GM21528 (cell line): Measurements from ENCODE around the gene MRPL3.
A peak's percentile ranks its signal among the peaks of the same experiment; 100 is the strongest.
"Not testable (repeated sequence)": the region's sequence is repeated elsewhere in the genome, so short reads cannot be mapped to it uniquely, and the experiment has no call there.

Experiments used
- ATAC-seq: cut with Tn5 transposase; IDR thresholded peaks from one replicate; pipeline ENCODE4 v1.9.1; 2021; ENCODE audit warnings: mild to moderate bottlenecking, moderate library complexity; ENCODE audit not compliant: unreplicated experiment, low FRiP score

Gene MRPL3

GRCh38 chr3:131503320-131503635 lies 507 bp upstream of the MRPL3 start:
- peak; percentile 10 for ATAC-seq

DNA sequence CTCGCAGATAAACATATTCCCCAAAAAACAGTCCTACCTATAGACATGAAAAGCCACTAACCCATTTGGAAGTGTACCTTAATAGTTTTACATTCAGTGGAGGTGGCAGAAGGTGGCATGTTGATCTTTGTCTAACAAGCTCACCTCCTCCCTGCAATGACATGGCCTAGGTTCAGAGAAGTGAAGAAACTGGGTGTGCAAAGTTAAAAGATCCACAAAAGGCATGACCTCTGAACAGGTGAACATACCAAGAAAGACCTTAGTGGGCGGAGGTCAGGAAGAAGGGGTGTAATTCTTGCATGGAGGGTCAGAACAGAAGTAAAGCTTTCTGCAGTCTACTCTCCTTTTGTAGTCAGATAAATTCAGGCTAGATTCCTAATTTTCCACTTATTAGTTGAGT lies 822 bp downstream of the MRPL3 start:
- no peak for ATAC-seq

DNA sequence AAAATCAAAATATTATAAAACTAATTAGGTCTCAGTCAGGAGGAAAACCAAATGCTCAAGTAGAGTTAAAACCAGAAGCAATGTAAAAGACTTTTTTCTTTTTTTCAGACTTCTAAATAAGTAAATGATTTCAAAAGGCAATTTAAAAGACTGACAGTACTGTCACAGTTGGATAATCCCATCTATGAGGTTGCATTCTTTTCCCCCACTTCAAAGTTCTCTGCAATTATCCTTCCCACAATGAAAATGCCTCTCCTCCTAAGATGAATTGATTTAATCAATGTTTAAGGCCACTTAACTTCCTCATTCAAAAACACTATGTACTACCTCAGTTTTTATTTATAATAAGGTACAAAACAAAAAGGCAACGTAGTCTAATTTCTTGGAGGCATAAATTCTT lies 8.1 kb downstream of the MRPL3 start:
- ATAC-seq: no peak

DNA sequence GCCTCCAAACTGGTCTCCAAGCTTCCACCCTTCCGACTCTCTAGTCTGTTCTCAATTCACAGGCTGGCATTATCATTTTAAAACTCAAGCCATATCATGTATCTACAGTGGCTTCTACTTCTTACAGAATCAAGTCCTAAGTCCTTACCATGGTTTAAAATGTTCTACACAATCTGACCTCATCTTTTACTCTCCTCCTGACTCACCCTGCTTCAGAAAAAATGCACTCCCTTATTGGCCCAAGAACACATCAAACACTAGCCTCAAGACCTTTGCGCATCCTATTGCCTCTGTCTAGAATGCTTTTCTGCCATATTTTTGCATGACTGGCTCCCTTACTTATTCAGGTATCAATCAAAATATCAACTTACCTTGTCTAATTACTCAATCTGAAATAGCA lies 11.0 kb downstream of the MRPL3 start:
- no peak for ATAC-seq

DNA sequence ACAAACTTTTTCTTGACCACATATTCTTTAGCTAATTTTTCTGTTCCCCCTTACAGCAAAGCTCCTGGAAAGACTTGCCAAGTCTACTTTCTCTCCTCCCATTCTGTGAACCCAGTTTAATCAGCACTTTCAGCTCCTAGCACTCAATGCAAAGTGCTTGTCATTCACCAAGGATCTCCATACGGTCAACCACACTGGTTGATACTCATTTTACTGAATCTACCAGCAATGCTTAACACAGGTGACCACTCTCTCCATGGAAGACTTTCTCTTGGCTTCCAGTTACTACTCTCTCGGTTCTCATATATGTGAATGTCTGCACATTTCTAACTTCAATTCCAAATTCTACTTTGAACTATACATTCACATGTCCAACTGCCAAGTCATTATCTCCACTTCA lies 11.7 kb downstream of the MRPL3 start:
- ATAC-seq: no peak

- ATAC-seq: not testable (repeated sequence)
Measured at GRCh38 chr3:131486545-131486944, 16.2 kb downstream of the MRPL3 start.

DNA sequence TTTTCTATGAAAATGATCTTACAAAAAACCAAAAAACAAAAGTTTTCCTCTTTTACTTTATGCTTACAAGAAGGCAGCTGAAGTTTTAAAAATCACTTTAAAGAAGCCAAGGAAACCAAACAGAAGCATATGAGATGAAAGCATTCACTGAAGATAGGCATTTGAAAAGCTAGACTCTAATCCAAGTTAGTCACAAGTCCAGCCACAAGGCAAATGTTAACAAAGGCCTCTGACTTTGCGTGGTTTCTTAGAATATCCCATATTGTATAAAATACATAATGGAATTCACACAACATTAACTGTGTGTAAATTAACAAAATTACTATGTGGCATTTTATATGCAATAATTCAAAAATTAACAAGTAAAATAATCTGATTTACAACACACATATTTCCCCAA lies 17.7 kb downstream of the MRPL3 start:
- ATAC-seq: no peak

DNA sequence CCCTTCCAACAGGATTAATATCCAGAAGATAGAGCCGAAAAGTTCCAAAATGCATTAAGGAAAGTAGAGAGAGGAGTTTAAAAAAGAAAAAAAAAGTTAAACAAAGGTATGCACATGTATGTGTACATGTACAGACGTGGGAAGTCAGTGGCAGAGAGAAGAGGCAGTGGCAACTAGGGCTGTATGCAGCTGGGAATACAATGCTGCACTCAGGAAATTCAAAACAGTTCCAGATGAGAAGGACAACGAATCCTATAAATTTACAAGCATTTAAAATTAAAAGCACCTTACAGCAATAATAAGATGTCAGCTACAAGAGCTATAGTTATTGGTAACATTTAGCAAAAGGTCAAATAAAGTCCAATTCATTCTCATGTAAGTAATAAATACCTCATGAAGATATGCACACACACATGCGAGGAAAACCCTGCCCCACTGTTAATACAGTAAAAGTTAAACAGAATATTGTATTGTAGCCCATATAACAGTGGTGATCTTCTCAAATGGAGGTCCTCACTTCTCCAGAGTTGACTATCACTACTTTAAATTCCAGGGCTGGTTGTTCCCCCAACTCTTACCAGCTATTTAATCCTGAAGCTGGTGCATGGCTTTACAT lies 18.2 kb downstream of the MRPL3 start:
- no peak for ATAC-seq

DNA sequence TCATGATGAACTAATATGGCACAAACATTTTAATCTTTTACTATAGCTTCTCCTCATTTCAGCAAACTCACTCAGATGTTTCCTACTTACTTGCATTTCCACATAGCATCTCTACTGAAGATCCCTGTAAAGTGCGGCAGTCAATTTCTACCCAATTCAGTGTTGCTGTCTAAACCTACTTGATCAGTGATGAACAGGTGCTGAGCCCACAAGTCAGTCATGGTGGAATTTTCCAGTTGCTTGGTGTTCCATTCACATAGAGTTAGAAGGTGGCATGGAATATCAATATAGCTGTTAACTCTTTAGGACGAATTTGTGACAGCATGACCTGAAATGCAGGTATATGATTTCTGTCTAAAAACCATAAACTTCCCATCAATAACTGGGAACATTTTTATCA lies 22.7 kb downstream of the MRPL3 start:
- no peak for ATAC-seq

GRCh38 chr3:131477813-131478212 lies 25.0 kb downstream of the MRPL3 start:
- ATAC-seq: no peak

DNA sequence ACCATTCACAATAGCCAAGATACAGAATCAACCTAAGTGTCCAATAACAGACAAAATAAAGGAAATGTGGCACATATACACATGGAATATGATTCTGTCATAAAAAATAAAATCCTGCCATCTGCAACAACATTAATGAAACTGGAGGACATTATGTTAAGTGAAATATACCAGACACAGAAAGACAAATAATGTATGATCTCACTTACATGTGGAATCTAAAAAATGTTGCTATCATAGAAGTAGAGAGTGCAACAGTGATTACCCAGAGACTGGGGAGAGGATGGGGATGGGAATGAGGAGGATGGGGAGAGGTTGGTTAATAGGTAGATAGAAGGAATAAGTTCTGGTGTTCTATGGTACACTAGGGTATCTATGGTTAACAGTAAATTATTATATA lies 28.7 kb downstream of the MRPL3 start:
- ATAC-seq: no peak

GRCh38 chr3:131470377-131470776 lies 32.4 kb downstream of the MRPL3 start:
- no peak for ATAC-seq

DNA sequence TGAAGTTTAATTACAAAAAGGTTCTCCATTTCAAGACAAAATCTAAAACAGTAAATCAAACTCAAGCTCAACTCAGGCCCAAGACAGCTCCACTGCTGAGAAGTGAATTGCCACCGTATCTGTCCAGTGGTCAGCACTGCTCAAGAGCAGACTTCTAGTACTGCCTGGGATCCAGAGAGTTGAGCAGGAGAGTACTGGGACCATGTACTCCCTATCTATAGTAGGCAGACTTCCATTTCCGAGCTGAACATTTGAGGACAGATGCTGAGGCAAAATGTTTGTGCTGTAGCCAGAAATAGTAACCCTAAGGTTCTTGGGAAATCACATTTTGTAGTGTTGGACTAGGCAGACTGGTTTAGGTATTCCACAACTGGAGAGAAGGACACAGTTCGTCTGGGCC lies 44.1 kb downstream of the MRPL3 start:
- no peak for ATAC-seq

DNA sequence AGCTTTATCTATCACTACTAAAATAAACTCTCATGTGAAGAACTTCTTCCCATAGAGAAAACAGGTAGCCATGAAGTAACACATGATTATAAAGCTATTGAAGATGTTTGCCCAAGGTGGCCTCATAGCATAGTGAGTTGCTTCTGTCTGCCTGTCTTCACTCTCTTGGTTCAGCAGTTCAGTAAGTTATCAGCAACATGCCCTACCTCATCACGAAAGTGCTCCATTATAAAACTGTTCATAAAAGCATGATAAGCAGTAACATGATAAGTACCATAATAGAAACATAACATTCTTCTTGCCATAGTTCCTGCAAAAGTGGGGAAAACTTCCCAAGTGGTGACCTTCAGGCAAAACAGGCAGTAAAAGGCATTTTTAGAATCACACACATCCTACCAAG lies 45.6 kb downstream of the MRPL3 start:
- no peak for ATAC-seq

- no peak for ATAC-seq
Measured at GRCh38 chr3:131454501-131454900, 48.3 kb downstream of the MRPL3 start.

- no peak for ATAC-seq
Measured at GRCh38 chr3:131453533-131453932, 49.2 kb downstream of the MRPL3 start.

DNA sequence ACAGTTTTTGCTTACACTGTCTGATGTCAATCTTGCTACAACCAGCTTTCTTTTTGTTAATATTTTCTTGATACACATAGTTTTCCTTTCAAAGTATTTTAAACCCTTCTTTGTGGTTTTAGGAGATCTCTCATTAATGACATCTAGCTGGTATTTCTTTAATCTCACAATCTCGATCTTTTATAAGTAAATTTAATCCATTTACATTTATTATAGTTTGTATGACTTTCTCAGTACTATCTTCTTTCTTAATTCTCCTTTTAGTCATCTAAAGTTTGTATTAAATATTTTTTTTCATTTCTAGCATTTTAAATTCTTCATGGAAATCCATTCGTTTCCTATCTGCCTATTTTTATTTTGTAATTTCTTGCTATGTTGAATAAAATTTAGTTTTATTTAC lies 55.4 kb downstream of the MRPL3 start:
- ATAC-seq: no peak

DNA sequence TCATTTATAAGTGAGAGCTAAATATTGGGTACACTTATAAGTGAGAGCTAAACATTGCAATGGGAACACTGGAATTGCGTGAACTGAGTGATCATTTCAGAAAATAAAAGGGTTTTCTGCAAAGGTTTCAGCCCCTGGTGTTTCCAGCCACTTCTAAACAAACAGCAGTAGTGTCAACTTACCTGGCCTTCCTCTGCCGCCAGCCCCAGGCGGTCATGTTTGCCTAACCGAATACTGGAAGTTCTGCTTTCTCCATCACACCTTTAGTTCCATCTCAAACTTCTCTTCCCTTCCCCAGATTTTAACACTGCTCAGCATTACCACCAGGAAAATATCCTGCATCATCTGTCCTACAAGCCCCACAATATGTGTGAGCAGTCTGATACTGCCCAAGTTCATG lies 58.6 kb downstream of the MRPL3 start:
- ATAC-seq: no peak

DNA sequence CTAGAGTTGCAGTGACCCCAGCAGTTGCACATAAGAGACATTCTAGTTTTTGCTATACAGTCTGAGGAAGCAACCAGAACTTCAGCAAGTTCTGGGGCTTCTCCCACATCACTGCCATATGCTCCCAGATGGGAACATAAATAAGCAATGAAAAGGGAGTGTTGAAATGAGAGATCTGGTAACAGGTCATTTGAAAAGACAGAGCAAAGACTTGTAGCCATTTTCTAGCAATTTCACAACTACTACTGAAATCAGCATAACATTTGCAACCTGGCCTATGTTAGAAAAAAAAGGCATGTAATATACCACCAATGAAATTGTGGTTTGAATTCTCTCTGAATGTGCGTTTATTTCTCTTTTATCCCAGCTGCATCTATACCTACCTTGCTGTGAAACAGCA lies 63.7 kb downstream of the MRPL3 start:
- ATAC-seq: no peak

DNA sequence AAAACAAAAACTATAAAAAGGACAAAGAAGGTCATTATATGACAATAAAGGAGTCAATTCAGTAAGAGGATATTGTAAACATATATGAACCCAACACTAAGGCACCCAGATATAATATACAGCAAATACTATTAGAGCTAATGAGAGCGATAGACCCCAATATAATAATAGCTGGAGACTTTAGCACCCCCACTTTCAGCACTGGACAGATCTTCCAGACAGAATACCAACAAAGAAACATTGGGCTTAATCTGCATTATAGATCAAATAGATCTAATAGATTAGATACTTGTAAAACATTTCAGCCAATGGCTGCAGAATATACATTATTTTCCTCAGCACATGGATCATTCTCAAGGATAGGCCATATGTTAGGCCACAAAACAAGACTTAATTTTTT lies 67.8 kb downstream of the MRPL3 start:
- no peak for ATAC-seq

DNA sequence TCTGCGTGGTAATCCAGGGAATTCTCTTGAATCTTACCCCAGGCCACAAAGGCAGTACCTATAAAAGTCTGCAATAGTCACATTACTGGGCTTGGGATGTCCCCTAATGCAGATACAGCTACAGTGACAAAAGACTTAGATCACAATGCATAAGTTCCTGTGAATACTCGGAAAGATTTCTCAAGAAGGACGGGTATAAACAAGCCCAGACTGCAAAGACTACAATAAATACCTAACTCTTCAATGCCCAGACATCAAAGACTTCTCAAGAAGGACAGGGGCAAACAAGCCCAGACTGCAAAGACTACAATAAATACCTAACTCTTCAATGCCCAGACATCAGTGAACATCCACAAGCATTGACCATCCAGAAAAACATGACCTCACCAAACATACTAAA lies 70.3 kb downstream of the MRPL3 start:
- no peak for ATAC-seq

DNA sequence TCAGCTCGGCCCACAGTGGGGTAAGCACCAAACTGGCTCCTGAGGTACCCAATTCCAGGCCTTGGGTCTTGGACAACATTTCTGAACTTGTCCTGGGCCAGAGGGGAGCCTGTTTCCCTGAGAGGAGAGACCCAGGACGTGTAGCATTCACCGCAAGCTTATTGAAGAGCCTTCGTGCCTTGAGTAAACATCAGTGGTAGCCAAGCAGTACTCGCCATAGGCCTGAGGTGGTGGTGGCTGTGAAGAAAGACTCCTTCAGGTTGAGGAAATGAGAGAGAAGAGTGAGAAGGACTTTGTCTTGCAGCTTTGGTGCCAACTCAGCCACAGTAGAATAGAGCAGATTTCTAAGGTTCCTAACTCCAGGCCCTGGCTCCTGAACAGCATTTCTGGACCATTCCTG lies 71.0 kb downstream of the MRPL3 start:
- ATAC-seq: no peak

GRCh38 chr3:131427226-131427625 lies 75.5 kb downstream of the MRPL3 start:
- ATAC-seq: no peak
